SU-DHL-6 (cell line): ENCODE data around the gene SYT7.

Experiments used
- H2AFZ ChIP-seq: fragments of 200-600 bp; sonication (generic); 2 replicates; pipeline ENCODE4 v1.6.1; 2014; ENCODE audit warnings: low read depth, mild to moderate bottlenecking, moderate library complexity, mixed read lengths, antibody characterized with exemption, low read length; ENCODE audit not compliant: severe bottlenecking
- H3F3A ChIP-seq: fragments of 200-600 bp; shearing (Covaris generic); 2 replicates; pipeline ENCODE4 v1.6.0; 2016; ENCODE audit warnings: antibody characterized with exemption, mild to moderate bottlenecking; ENCODE audit not compliant: insufficient read depth
- H3K27ac ChIP-seq: fragments of 200-600 bp; sonication (generic); 2 replicates; pipeline ENCODE4 v1.5.1; 2016; ENCODE audit warnings: low read depth, mild to moderate bottlenecking, low read length, moderate library complexity, mixed read lengths
- H3K27me3 ChIP-seq: fragments of 200-600 bp; sonication (generic), shearing (Covaris generic); 2 replicates; pipeline ENCODE4 v1.6.0; 2014; ENCODE audit warnings: mild to moderate bottlenecking, low read length
- H3K36me3 ChIP-seq: fragments of 200-600 bp; sonication (generic); 2 replicates; pipeline ENCODE4 v1.6.1; 2014; ENCODE audit warnings: mild to moderate bottlenecking, low read length, mixed read lengths
- H3K4me2 ChIP-seq: fragments of 300-600, 200-600 bp; shearing (Covaris generic), sonication (generic); 2 replicates; pipeline ENCODE4 v1.6.0; 2014; ENCODE audit warnings: low read length, low read depth, mild to moderate bottlenecking; ENCODE audit not compliant: poor library complexity, severe bottlenecking
- H3K4me3 ChIP-seq: fragments of 200-600 bp; sonication (generic); 2 replicates; pipeline ENCODE4 v1.5.1; 2014; ENCODE audit warnings: antibody characterized with exemption, low read length, mild to moderate bottlenecking, mixed read lengths; ENCODE audit not compliant: insufficient read depth, poor library complexity, severe bottlenecking
- H3K79me2 ChIP-seq: fragments of 200-600 bp; sonication (generic); 2 replicates; pipeline ENCODE4 v1.6.1; 2014; ENCODE audit warnings: mild to moderate bottlenecking, low read length, moderate library complexity; ENCODE audit not compliant: insufficient read depth
- H3K9ac ChIP-seq: fragments of 200-600 bp; sonication (generic); 2 replicates; pipeline ENCODE4 v1.7.0; 2014; ENCODE audit warnings: mild to moderate bottlenecking, low read length
- H3K9me2 ChIP-seq: fragments of 200-600 bp; sonication (generic); replicated peaks from 2 replicates; pipeline ENCODE4 v1.6.1; 2014; ENCODE audit warnings: low read length; ENCODE audit not compliant: insufficient read depth
- H3K9me3 ChIP-seq: fragments of 200-600 bp; sonication (generic); 2 replicates; pipeline ENCODE4 v1.6.1; 2014; ENCODE audit warnings: low read length, mixed read lengths; ENCODE audit not compliant: insufficient read depth
- H4K20me1 ChIP-seq: fragments of 200-600 bp; sonication (generic); 2 replicates; pipeline ENCODE4 v1.6.1; 2014; ENCODE audit warnings: low read depth, mild to moderate bottlenecking, antibody characterized with exemption, low read length, moderate library complexity, mixed read lengths
- EZH2phosphoT487 ChIP-seq: fragments of 200-600 bp; sonication (generic), shearing (Covaris generic); conservative IDR thresholded peaks from 2 replicates; pipeline ENCODE4 v1.6.1; 2018; ENCODE audit warnings: mild to moderate bottlenecking, antibody characterized with exemption, low read length, moderate library complexity, mixed read lengths
- TF ChIP-seq, protein P1 (sequence below): fragments of 200-600 bp; sonication (generic); IDR thresholded peaks from one replicate; pipeline ENCODE4 v1.5.1; 2017; ENCODE audit warnings: antibody characterized with exemption, mild to moderate bottlenecking, low read length, moderate library complexity; ENCODE audit not compliant: insufficient read depth, poor library complexity, severe bottlenecking

Gene SYT7

GRCh38 chr11:61541598-61541997 is 39.3 kb downstream of the SYT7 start:
- no peak for TF ChIP-seq EZH2phosphoT487
- TF ChIP-seq, protein P1, sequence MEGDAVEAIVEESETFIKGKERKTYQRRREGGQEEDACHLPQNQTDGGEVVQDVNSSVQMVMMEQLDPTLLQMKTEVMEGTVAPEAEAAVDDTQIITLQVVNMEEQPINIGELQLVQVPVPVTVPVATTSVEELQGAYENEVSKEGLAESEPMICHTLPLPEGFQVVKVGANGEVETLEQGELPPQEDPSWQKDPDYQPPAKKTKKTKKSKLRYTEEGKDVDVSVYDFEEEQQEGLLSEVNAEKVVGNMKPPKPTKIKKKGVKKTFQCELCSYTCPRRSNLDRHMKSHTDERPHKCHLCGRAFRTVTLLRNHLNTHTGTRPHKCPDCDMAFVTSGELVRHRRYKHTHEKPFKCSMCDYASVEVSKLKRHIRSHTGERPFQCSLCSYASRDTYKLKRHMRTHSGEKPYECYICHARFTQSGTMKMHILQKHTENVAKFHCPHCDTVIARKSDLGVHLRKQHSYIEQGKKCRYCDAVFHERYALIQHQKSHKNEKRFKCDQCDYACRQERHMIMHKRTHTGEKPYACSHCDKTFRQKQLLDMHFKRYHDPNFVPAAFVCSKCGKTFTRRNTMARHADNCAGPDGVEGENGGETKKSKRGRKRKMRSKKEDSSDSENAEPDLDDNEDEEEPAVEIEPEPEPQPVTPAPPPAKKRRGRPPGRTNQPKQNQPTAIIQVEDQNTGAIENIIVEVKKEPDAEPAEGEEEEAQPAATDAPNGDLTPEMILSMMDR: no peak
- no peaks in the 10 kb centered on the region for H4K20me1 ChIP-seq
- no peaks in the 10 kb centered on the region for H3K36me3 ChIP-seq
- H3K9me3 ChIP-seq: no peaks in the 10 kb centered on the region
- H3K79me2 ChIP-seq: no peaks in the 10 kb centered on the region
- H2AFZ ChIP-seq: no peak overlapping the region
- no peaks in the 10 kb centered on the region for H3F3A ChIP-seq
- H3K27ac ChIP-seq: no peak overlapping the region
- no peaks in the 10 kb centered on the region for H3K9me2 ChIP-seq
- no peak overlapping the region for H3K9ac ChIP-seq
- H3K4me2 ChIP-seq: no peak overlapping the region
- no peak overlapping the region for H3K4me3 ChIP-seq
- no peaks in the 10 kb centered on the region for H3K27me3 ChIP-seq

- Histone ChIP-seq H3K36me3 (no peaks in the 10 kb centered on the region), H3K9me3 (no peaks in the 10 kb centered on the region), H3F3A (no peaks in the 10 kb centered on the region), H3K4me2 (no peak overlapping the region), H2AFZ (no peak overlapping the region), H3K9ac (no peak overlapping the region), H3K27ac (no peak overlapping the region), H3K27me3 (no peaks in the 10 kb centered on the region), H4K20me1 (no peaks in the 10 kb centered on the region), H3K4me3 (no peak overlapping the region), H3K9me2 (no peaks in the 10 kb centered on the region), H3K79me2 (no peaks in the 10 kb centered on the region)
- no peak for TF ChIP-seq EZH2phosphoT487
- TF ChIP-seq, protein P1: no peak
Observed at GRCh38 chr11:61540528-61540927, 40.3 kb downstream of the SYT7 start.

DNA sequence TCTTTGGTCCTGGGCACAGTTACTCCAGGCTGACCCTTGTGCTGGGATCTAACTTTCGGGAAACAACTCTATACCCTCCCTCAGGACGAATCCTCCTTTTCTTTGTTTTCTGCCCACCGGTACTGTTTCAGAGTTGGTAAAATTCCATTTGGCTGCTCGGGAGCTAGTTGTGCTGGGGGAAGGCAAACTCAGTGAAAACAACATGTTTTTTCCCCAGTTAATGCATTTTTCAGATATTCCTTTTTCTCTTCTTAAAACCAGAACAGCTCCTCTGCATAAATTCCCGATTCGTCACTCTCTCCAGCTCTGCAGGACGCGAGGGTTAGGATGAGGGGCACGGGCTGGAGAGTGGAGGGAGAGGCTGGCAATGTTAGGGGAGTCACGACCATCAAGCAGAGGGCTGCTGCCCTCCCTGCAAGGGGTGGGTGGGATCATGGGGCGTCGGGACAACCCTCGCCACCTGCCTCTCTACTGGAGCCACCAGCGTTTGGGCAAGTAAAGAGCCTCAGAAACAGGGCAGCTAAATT is 41.0 kb downstream of the SYT7 start:
- no peak overlapping the region for H3K4me3 ChIP-seq
- H3K9me2 ChIP-seq: no peaks in the 10 kb centered on the region
- H3F3A ChIP-seq: no peaks in the 10 kb centered on the region
- TF ChIP-seq, protein P1: no peak
- no peak for TF ChIP-seq EZH2phosphoT487
- no peaks in the 10 kb centered on the region for H3K36me3 ChIP-seq
- no peak overlapping the region for H3K27ac ChIP-seq
- H3K9me3 ChIP-seq: no peaks in the 10 kb centered on the region
- H3K9ac ChIP-seq: no peak overlapping the region
- H2AFZ ChIP-seq: no peak overlapping the region
- H3K27me3 ChIP-seq: no peaks in the 10 kb centered on the region
- H4K20me1 ChIP-seq: no peaks in the 10 kb centered on the region
- H3K79me2 ChIP-seq: no peaks in the 10 kb centered on the region
- H3K4me2 ChIP-seq: no peak overlapping the region
